Activated CD8-positive, alpha-beta T cell treated with anti-CD3 and anti-CD28 coated beads for 36 hours (primary cell): ENCODE measurements around the gene ALKBH3. TPM values are rescaled to one million over a fixed set of nuclear protein-coding genes. Genes with fewer than 3 reads are reported as not detected.

Experiments used
- ATAC-seq: fragments of 200-7000 bp; cut with Tn5 transposase; one replicate; pipeline ENCODE4 v1.10.0; 2021; ENCODE audit warnings: mild to moderate bottlenecking, moderate library complexity
- CTCF ChIA-PET: fragments of 350-600 bp; sonication (Branson Sonifier 250); formaldehyde crosslinking; loops from one replicate; lab custom pipeline; 2021; ENCODE audit warnings: antibody characterized with exemption; lab: Charles Lee
- POLR2A ChIA-PET: fragments of 350-600 bp; sonication (Branson Sonifier 250); formaldehyde crosslinking; loops from one replicate; lab custom pipeline; 2021; ENCODE audit warnings: antibody characterized with exemption; lab: Charles Lee
- DNase-seq: peaks from one replicate; pipeline ENCODE4 v3.0.0-alpha.2; 2020
- H3K27ac Mint-ChIP-seq: one replicate; pipeline ENCODE4 v1.8.0; 2021; ENCODE audit warnings: mild to moderate bottlenecking, mixed read lengths
- H3K27me3 Mint-ChIP-seq: one replicate; pipeline ENCODE4 v1.8.0; 2021; ENCODE audit warnings: mixed read lengths
- H3K36me3 Mint-ChIP-seq: one replicate; pipeline ENCODE4 v1.8.0; 2021; ENCODE audit warnings: low read depth, mixed read lengths
- H3K4me1 Mint-ChIP-seq: one replicate; pipeline ENCODE4 v1.8.0; 2021; ENCODE audit warnings: low read depth, mixed read lengths
- H3K4me3 Mint-ChIP-seq: one replicate; pipeline ENCODE4 v1.8.0; 2021; ENCODE audit warnings: mild to moderate bottlenecking, moderate library complexity, mixed read lengths
- H3K9me3 Mint-ChIP-seq: one replicate; pipeline ENCODE4 v1.8.0; 2021; ENCODE audit warnings: mixed read lengths
- CTCF ChIP-seq: fragments of 200-600 bp; IDR thresholded peaks from one replicate; pipeline ENCODE4 v1.8.0; 2022; ENCODE audit warnings: antibody characterized with exemption, mild to moderate bottlenecking
- intact Hi-C: fragments of 100-400 bp; cut with micrococcal nuclease; formaldehyde crosslinking; loops from one replicate; pipeline ENCODE4 v1.10.0; 2022
- total RNA-seq, 2 experiments: library from RNA; stranded (reverse); gene quantifications; one replicate each; pipeline ENCODE4 v1.2.3, GENCODE V29; 2021

Gene ALKBH3
- total RNA-seq, 2 experiments from 2014 or later = 40.1 to 48.4 TPM

- DNase-seq (no peak), ATAC-seq (no peak)
- H3K9me3 Mint-ChIP-seq = no peaks in the 10 kb centered on the region
- no peak overlapping the region for H3K27ac Mint-ChIP-seq
- TF ChIP-seq CTCF = no peak
- ChIA-PET CTCF (interaction anchor here (1.3 kb wide), 2 partner anchors 10 to 36 kb away, joined by 3 to 4 read pairs; no protein-coding TSS in a partner anchor), POLR2A (interaction anchor here (0.6 kb wide), 1 partner anchor 257 kb away, joined by 4 read pairs; no protein-coding TSS in a partner anchor)
- peaks cover 5% of the 10 kb centered on the region for H3K4me1 Mint-ChIP-seq
- H3K4me3 Mint-ChIP-seq = no peak overlapping the region
- intact Hi-C loops = loop anchor here (5.0 kb wide), 1 partner anchor 281 kb away; no protein-coding TSS in a partner anchor
- H3K36me3 Mint-ChIP-seq = peaks cover 4% of the 10 kb centered on the region
- H3K27me3 Mint-ChIP-seq = no peaks in the 10 kb centered on the region
Measured at GRCh38 chr11:43853781-43854180, 26.9 kb upstream of the ALKBH3 start.

- no peak overlapping the region for H3K27ac Mint-ChIP-seq
- H3K27me3 Mint-ChIP-seq = no peaks in the 10 kb centered on the region
- H3K4me3 Mint-ChIP-seq = no peak overlapping the region
- intact Hi-C loops = no loop called here
- POLR2A ChIA-PET = no interaction called here
- ATAC-seq (no peak), DNase-seq (no peak)
- CTCF ChIA-PET = interaction anchor here (0.8 to 1.2 kb wide), 2 partner anchors 31 to 33 kb away, joined by 3 to 4 read pairs; no protein-coding TSS in a partner anchor
- H3K9me3 Mint-ChIP-seq = peaks cover 6% of the 10 kb centered on the region
- TF ChIP-seq CTCF = no peak
- H3K36me3 Mint-ChIP-seq = peaks cover 4% of the 10 kb centered on the region
- no peaks in the 10 kb centered on the region for H3K4me1 Mint-ChIP-seq
Measured at GRCh38 chr11:43856993-43857392, 23.6 kb upstream of the ALKBH3 start.

- H3K9me3 Mint-ChIP-seq = peaks cover 9% of the 10 kb centered on the region
- no peaks in the 10 kb centered on the region for H3K36me3 Mint-ChIP-seq
- ChIA-PET POLR2A (no interaction called here), CTCF (interaction anchor here (1.7 kb wide), 1 partner anchor 9 kb away, joined by 5 read pairs; no protein-coding TSS in a partner anchor)
- H3K27me3 Mint-ChIP-seq = peaks cover 5% of the 10 kb centered on the region
- intact Hi-C loops = no loop called here
- H3K27ac Mint-ChIP-seq = no peak overlapping the region
- peaks cover 2% of the 10 kb centered on the region for H3K4me1 Mint-ChIP-seq
- DNase-seq (no peak), ATAC-seq (no peak)
- no peak overlapping the region for H3K4me3 Mint-ChIP-seq
- no peak for TF ChIP-seq CTCF
Measured at GRCh38 chr11:43861141-43861540, 19.5 kb upstream of the ALKBH3 start.

GRCh38 chr11:43866520-43866919, 14.1 kb upstream of the ALKBH3 start:
- H3K27ac Mint-ChIP-seq = no peak overlapping the region
- peaks cover 13% of the 10 kb centered on the region for H3K27me3 Mint-ChIP-seq
- ATAC-seq = no peak
- H3K9me3 Mint-ChIP-seq = peaks cover 6% of the 10 kb centered on the region
- peaks cover 31% of the 10 kb centered on the region for H3K4me1 Mint-ChIP-seq
- no peak for DNase-seq
- no peak for TF ChIP-seq CTCF
- intact Hi-C loops = loop anchor here (5.0 kb wide), 1 partner anchor 34 kb away; no protein-coding TSS in a partner anchor
- no peak overlapping the region for H3K4me3 Mint-ChIP-seq
- ChIA-PET CTCF (interaction anchor here (1.1 to 3.8 kb wide), 2 partner anchors 15 to 23 kb away, joined by 7 to 15 read pairs; no protein-coding TSS in a partner anchor), POLR2A (no interaction called here)
- H3K36me3 Mint-ChIP-seq = no peaks in the 10 kb centered on the region

- peaks cover 31% of the 10 kb centered on the region for H3K4me1 Mint-ChIP-seq
- POLR2A ChIA-PET = no interaction called here
Measured at GRCh38 chr11:43866969-43867368, 13.7 kb upstream of the ALKBH3 start.

More at GRCh38 chr11:43866969-43867368, 13.7 kb upstream of the ALKBH3 start:
- Mint-ChIP-seq H3K4me3 (no peak overlapping the region), H3K27ac (no peak overlapping the region), H3K36me3 (no peaks in the 10 kb centered on the region), H3K27me3 (peaks cover 13% of the 10 kb centered on the region), H3K9me3 (peaks cover 6% of the 10 kb centered on the region)
- no peak for DNase-seq
- intact Hi-C loops = loop anchor here (5.0 kb wide), 1 partner anchor 35 kb away; no protein-coding TSS in a partner anchor
- no peak for ATAC-seq
- CTCF ChIA-PET = interaction anchor here (1.1 to 3.8 kb wide), 2 partner anchors 16 to 23 kb away, joined by 7 to 15 read pairs; no protein-coding TSS in a partner anchor
- no peak for TF ChIP-seq CTCF
